GM12874 (cell line): ENCODE results near the gene GALNT7.

Experiments
- CTCF ChIP-seq: IDR thresholded peaks from 2 replicates; pipeline ENCODE4 v1.5.1; 2011; ENCODE audit warnings: low read depth, mild to moderate bottlenecking, control low read depth, low read length, moderate library complexity; ENCODE audit not compliant: insufficient read depth

The GALNT7 gene

GRCh38 chr4:173213296-173213695, 44.7 kb downstream of the GALNT7 start:
- no peak for TF ChIP-seq CTCF

- no peak for TF ChIP-seq CTCF
Measured at GRCh38 chr4:173214231-173214630, 45.6 kb downstream of the GALNT7 start.

- TF ChIP-seq CTCF = no peak
Measured at GRCh38 chr4:173214661-173215060, 46.0 kb downstream of the GALNT7 start.

- TF ChIP-seq CTCF = no peak
Measured at GRCh38 chr4:173217075-173217474, 48.5 kb downstream of the GALNT7 start.

GRCh38 chr4:173217727-173218126, 49.1 kb downstream of the GALNT7 start:
- TF ChIP-seq CTCF = no peak

- no peak for TF ChIP-seq CTCF
Measured at GRCh38 chr4:173218411-173219125, 50.0 kb downstream of the GALNT7 start.

GRCh38 chr4:173223743-173224142, 55.1 kb downstream of the GALNT7 start:
- TF ChIP-seq CTCF = no peak

- no peak for TF ChIP-seq CTCF
Measured at GRCh38 chr4:173226401-173226888, 57.8 kb downstream of the GALNT7 start.
